Pancreas (tissue), 10 donors: Measurements from ENCODE around the gene LAMB2. TPM values are rescaled to one million over a fixed set of nuclear protein-coding genes. Genes with fewer than 3 reads are reported as not detected.

Experiments
- ATAC-seq, 4 donors: fragments of 200-7000 bp; cut with Tn5 transposase; one replicate each; pipeline versions ENCODE4 v1.8.0 to v1.9.1; 2020; ENCODE audit warnings: mild to moderate bottlenecking in 4 of 4, moderate library complexity in 4 of 4
- DNase-seq, 6 donors: peaks; one replicate each; pipeline ENCODE4 v3.0.0-alpha.2; 2020
- FAIRE-seq: peaks from 2 replicates; lab custom pipeline; 2012; peaks lifted over from hg19 to GRCh38; lab: Jason Lieb, UNC
- H3K27ac ChIP-seq, 4 donors: fragments of 200-600 bp; sonication (generic); 1 replicate in 3 of 4; 2 replicates in 1 of 4; pipeline versions ENCODE4 v1.5.0 to v1.8.0; 2020
- H3K27me3 ChIP-seq, 4 donors: fragments of 200-600 bp; one replicate each; pipeline ENCODE4 v1.8.0; 2021
- H3K36me3 ChIP-seq, 3 donors: fragments of 200-600 bp; sonication (generic) in 1 of 3; one replicate each; pipeline versions ENCODE4 v1.5.0 to v1.8.0; 2020 to 2021
- H3K4me1 ChIP-seq, 3 donors: fragments of 200-600 bp; one replicate each; pipeline ENCODE4 v1.8.0; 2021
- H3K4me3 ChIP-seq, 4 donors: fragments of 200-600 bp; sonication (generic) in 2 of 4; one replicate each; pipeline versions ENCODE4 v1.5.0 to v1.8.0; 2020 to 2021
- H3K9me3 ChIP-seq, 4 donors: fragments of 200-600 bp; one replicate each; pipeline ENCODE4 v1.8.0; 2021
- CTCF ChIP-seq, 4 donors: fragments of 200-600 bp; sonication (generic) in 3 of 4; IDR thresholded peaks; one replicate each; pipeline versions ENCODE4 v1.5.0 to v1.8.0; 2021; ENCODE audit warnings: antibody characterized with exemption in 4 of 4
- WGBS, 2 donors: extraction: QIAGEN DNeasy Blood & Tissue Kit; methylation state at CpG; one replicate each; pipeline ENCODE4 v1.1.7; 2013; 5-methylcytosine and 5-hydroxymethylcytosine counted together
- intact Hi-C, 3 donors: fragments of 100-400 bp; cut with DNase I; formaldehyde crosslinking; loops; one replicate each; pipeline versions ENCODE4 v1.11.1 to v1.14.2; 2022
- microRNA-seq, 2 donors: library from miRNA; unstranded; fragments of <30 nt; microRNA quantifications; one replicate each; pipeline versions ENCODE4 to v1.1.0, GENCODE V29; 2019 to 2020
- polyA plus RNA-seq, 2 donors: library from polyadenylated mRNA; stranded (reverse); fragments of 200-250 nt; gene quantifications; one replicate each; pipeline ENCODE4 v1.2.3, GENCODE V29; 2013
- total RNA-seq, 6 donors: library from RNA; stranded (reverse); fragmentation: NEBNext Ultra II Directional in 4 of 6; extraction: Animal tissue kit (Norgen Biotek cat#: 25700) in 4 of 6; gene quantifications; one replicate each; pipeline versions ENCODE4 v1.2.1 to v1.2.4, GENCODE V29; 2021 to 2023
- donor health status: healthy with polysubstance abuse.
- donor health status: DM: no; HTN: no; CAD: no; lungs with moderate emphysema.
- donor health status: DM: no; HTN: no; CAD: no.
- donor health status: control.
- donor health status: control.
- donor health status: Bipolar disorder and iron deficiency.
- donor health status: DM: yes; HTN: yes; CAD: no.
- donor health status: DM: no; HTN: no; CAD: no.
- donor health status: DM: no; HTN: no; CAD: no.
- donor health status: DM: yes; HTN: yes; CAD: no.

LAMB2 gene
- total and polyA plus RNA-seq, 8 donors, result 74.4 to 483 (median 99.3) TPM

GRCh38 chr3:49076646-49077045 is 56.2 kb downstream of the LAMB2 start:
- 92 to 94% methylated on average over 4 of the region's 4 CpGs for WGBS, 2 donors
- peaks cover 3 to 36% (median 32%) of the 10 kb centered on the region in 3 donors for H3K36me3 ChIP-seq
- DNase-seq, result no peak
- no peaks in the 10 kb centered on the region for H3K9me3 ChIP-seq
- H3K4me3 ChIP-seq, result no peak overlapping the region
- intact Hi-C loops, result no loop called here
- TF ChIP-seq CTCF (IDR thresholded peaks at IDR 0.05), result no peak
- no peak for FAIRE-seq
- H3K27ac ChIP-seq, result no peak overlapping the region
- no peak for ATAC-seq
- no peaks in the 10 kb centered on the region for H3K4me1 ChIP-seq
- no peaks in the 10 kb centered on the region for H3K27me3 ChIP-seq

- 95% methylated on average over 13 of the region's 13 CpGs for WGBS, 2 donors
- no peak overlapping the region for H3K27ac ChIP-seq
- TF ChIP-seq CTCF (IDR thresholded peaks at IDR 0.05), result no peak
- ATAC-seq (no peak), DNase-seq (no peak), FAIRE-seq (no peak)
- peaks cover 3 to 40% (median 33%) of the 10 kb centered on the region in 3 donors for H3K36me3 ChIP-seq
- H3K9me3 ChIP-seq, result no peaks in the 10 kb centered on the region
- intact Hi-C loops, result no loop called here
- no peaks in the 10 kb centered on the region for H3K4me1 ChIP-seq
- no peaks in the 10 kb centered on the region for H3K27me3 ChIP-seq
- no peak overlapping the region for H3K4me3 ChIP-seq
These were observed 56.7 kb downstream of the LAMB2 start for GRCh38 chr3:49076116-49076515.

Small RNAs within 50 kb of the gene (microRNA-seq; reads per million reads assigned to microRNA genes)
- gene MIR6890, result 0 reads per million in 2 donors

Other genes starting within 250 kb of the LAMB2 start
- gene SLC25A20, start 234.2 kb downstream of the LAMB2 start, total RNA-seq, result 10 to 100 TPM in 3 of 6 donors, 1 to 10 TPM in 3; 8.3 to 15.7 (median 10.0) TPM
- 10 to 100 TPM in 1 of 2 donors, 1 to 10 TPM in 1; 9.6 to 14.8 TPM for gene SLC25A20, start 234.2 kb downstream of the LAMB2 start, polyA plus RNA-seq
- gene ARIH2, start 214.2 kb downstream of the LAMB2 start, total RNA-seq, result 10 to 100 TPM; 33.3 to 45.8 (median 40.4) TPM
- 10 to 100 TPM; 50.0 to 53.6 TPM for gene ARIH2, start 214.2 kb downstream of the LAMB2 start, polyA plus RNA-seq
- gene P4HTM, start 142.8 kb downstream of the LAMB2 start, total RNA-seq, result 10 to 100 TPM; 29.9 to 42.4 (median 38.0) TPM
- 100 to 1,000 TPM in 1 of 2 donors, 10 to 100 TPM in 1; 56.6 to 108 TPM for gene P4HTM, start 142.8 kb downstream of the LAMB2 start, polyA plus RNA-seq
- 100 to 1,000 TPM in 1 of 6 donors, 10 to 100 TPM in 5; 57.1 to 155 (median 83.4) TPM for gene WDR6, start 125.7 kb downstream of the LAMB2 start, total RNA-seq
- gene WDR6, start 125.7 kb downstream of the LAMB2 start, polyA plus RNA-seq, result 100 to 1,000 TPM; 271 to 374 TPM
- 10 to 100 TPM; 19.5 to 31.8 (median 25.3) TPM for gene DALRD3, start 114.5 kb downstream of the LAMB2 start, total RNA-seq
- gene DALRD3, start 114.5 kb downstream of the LAMB2 start, polyA plus RNA-seq, result 10 to 100 TPM; 37.1 to 57.2 TPM
- 10 to 100 TPM; 20.9 to 33.9 (median 30.6) TPM for gene NDUFAF3, start 110.9 kb downstream of the LAMB2 start, total RNA-seq
- 10 to 100 TPM; 63.7 to 72.1 TPM for gene NDUFAF3, start 110.9 kb downstream of the LAMB2 start, polyA plus RNA-seq
- 100 to 1,000 TPM; 107 to 320 (median 174) TPM for gene IMPDH2, start 103.7 kb downstream of the LAMB2 start, total RNA-seq
- gene IMPDH2, start 103.7 kb downstream of the LAMB2 start, polyA plus RNA-seq, result 100 to 1,000 TPM; 147 to 150 TPM
- gene QRICH1, start 39.0 kb downstream of the LAMB2 start, total RNA-seq, result 10 to 100 TPM; 20.9 to 48.1 (median 28.2) TPM
- gene QRICH1, start 39.0 kb downstream of the LAMB2 start, polyA plus RNA-seq, result 10 to 100 TPM; 27.8 to 46.3 TPM
- gene QARS1, start 28.3 kb downstream of the LAMB2 start, total RNA-seq, result 100 to 1,000 TPM in 5 of 6 donors, 10 to 100 TPM in 1; 82.0 to 148 (median 131) TPM
- gene QARS1, start 28.3 kb downstream of the LAMB2 start, polyA plus RNA-seq, result 100 to 1,000 TPM; 197 to 213 TPM
- gene USP19, start 12.2 kb downstream of the LAMB2 start, total RNA-seq, result 10 to 100 TPM; 20.7 to 44.2 (median 27.6) TPM
- gene USP19, start 12.2 kb downstream of the LAMB2 start, polyA plus RNA-seq, result 10 to 100 TPM; 25.3 to 25.5 TPM
- gene CCDC71, start 33.3 kb upstream of the LAMB2 start, total RNA-seq, result 10 to 100 TPM in 1 of 6 donors, 1 to 10 TPM in 5; 5.9 to 11.0 (median 8.3) TPM
- gene CCDC71, start 33.3 kb upstream of the LAMB2 start, polyA plus RNA-seq, result 10 to 100 TPM in 1 of 2 donors, 1 to 10 TPM in 1; 7.6 to 10.2 TPM
- gene KLHDC8B, start 38.5 kb upstream of the LAMB2 start, total RNA-seq, result 10 to 100 TPM in 3 of 6 donors, 1 to 10 TPM in 3; 5.5 to 13.7 (median 10.0) TPM
- 10 to 100 TPM; 11.8 to 19.1 TPM for gene KLHDC8B, start 38.5 kb upstream of the LAMB2 start, polyA plus RNA-seq
- gene C3orf62, start 144.2 kb upstream of the LAMB2 start, total RNA-seq, result 1 to 10 TPM in 4 of 6 donors, under 1 TPM in 2; 0.83 to 2.6 (median 1.5) TPM
- gene C3orf62, start 144.2 kb upstream of the LAMB2 start, polyA plus RNA-seq, result 1 to 10 TPM; 4.4 to 7.2 TPM
- 10 to 100 TPM; 17.7 to 37.1 (median 22.1) TPM for gene USP4, start 207.0 kb upstream of the LAMB2 start, total RNA-seq
- gene USP4, start 207.0 kb upstream of the LAMB2 start, polyA plus RNA-seq, result 10 to 100 TPM; 26.8 to 35.0 TPM
- gene GPX1, start 225.3 kb upstream of the LAMB2 start, total RNA-seq, result 100 to 1,000 TPM in 1 of 6 donors, 10 to 100 TPM in 5; 30.8 to 157 (median 66.6) TPM
- 100 to 1,000 TPM; 114 to 121 TPM for gene GPX1, start 225.3 kb upstream of the LAMB2 start, polyA plus RNA-seq